Ascending aorta (tissue), 2 donors: ENCODE data around the gene CRIP2. TPM values are rescaled to one million over a fixed set of nuclear protein-coding genes. Genes with fewer than 3 reads are reported as not detected.

Source experiments
- DNase-seq, 2 donors: peaks; one replicate each; pipeline ENCODE4 v3.0.0-alpha.2; 2019; ENCODE audit warnings: low spot score in 2 of 2
- H3K27ac ChIP-seq, 2 donors: fragments of 200-600 bp; sonication (generic); one replicate each; pipeline ENCODE4 v1.5.1; 2016 to 2017; ENCODE audit warnings: mild to moderate bottlenecking in 1 of 2
- H3K27me3 ChIP-seq: fragments of 200-600 bp; sonication (generic); one replicate; pipeline ENCODE4 v1.5.1; 2017
- H3K36me3 ChIP-seq, 2 donors: fragments of 200-600 bp; sonication (generic); one replicate each; pipeline ENCODE4 v1.5.1; 2016
- H3K4me1 ChIP-seq, 2 donors: fragments of 200-600 bp; sonication (generic); one replicate each; pipeline ENCODE4 v1.5.1; 2016 to 2017; ENCODE audit warnings: mild to moderate bottlenecking in 1 of 2
- H3K4me3 ChIP-seq, 2 donors: fragments of 200-600 bp; sonication (generic); one replicate each; pipeline ENCODE4 v1.5.1; 2016 to 2017; ENCODE audit warnings: mild to moderate bottlenecking in 1 of 2
- H3K9me3 ChIP-seq, 2 donors: fragments of 200-600 bp; sonication (generic); one replicate each; pipeline ENCODE4 v1.5.1; 2016
- CTCF ChIP-seq, 3 experiments: fragments of 200-600 bp in 2 of 3; fragments of 450-650 bp in 1 of 3; sonication (generic) in 2 of 3; IDR thresholded peaks; one replicate each; pipeline ENCODE4 v1.5.1; 2016 to 2019; ENCODE audit warnings: antibody characterized with exemption in 3 of 3, mild to moderate bottlenecking in 1 of 3, moderate library complexity in 1 of 3
- intact Hi-C: fragments of 100-400 bp; cut with DNase I; formaldehyde crosslinking; loops from one replicate; pipeline ENCODE4 v1.15.1; 2023
- total RNA-seq: library from RNA; depleted of rRNA; stranded (reverse); fragments of >200 nt; gene quantifications from one replicate; pipeline ENCODE4 v1.1.0, GENCODE V29; 2016

The CRIP2 gene
- total RNA-seq, 1 donor from 2014 or later = 665 TPM

- intact Hi-C loops = loop anchor here (10.0 kb wide), 3 partner anchors 464 to 804 kb away; partner anchors contain the start of genes CDCA4 and INF2
These were observed 14.3 kb downstream of the CRIP2 start for GRCh38 chr14:105488781-105489541.

GRCh38 chr14:105489542-105490266 is 15.1 kb downstream of the CRIP2 start:
- H3K4me3 ChIP-seq = peak overlapping the region; percentile 64 to 67
- no peaks in the 10 kb centered on the region for H3K36me3 ChIP-seq
- H3K9me3 ChIP-seq = no peaks in the 10 kb centered on the region
- peak; percentile 61 to 87 (median 79) for TF ChIP-seq CTCF (IDR thresholded peaks at IDR 0.05)
- H3K27ac ChIP-seq = peak overlapping the region; percentile 89 to 99
- intact Hi-C loops = loop anchor here (1.0 to 10.0 kb wide), 11 partner anchors 8 to 805 kb away; partner anchors contain the start of genes CDCA4, CRIP2, INF2 and MTA1
- H3K4me1 ChIP-seq = peaks cover 19 to 44% of the 10 kb centered on the region in 2 donors
- H3K27me3 ChIP-seq = no peaks in the 10 kb centered on the region
- peak in 1 of 2 donors; percentile 93 for DNase-seq

More at GRCh38 chr14:105488781-105489541, 14.3 kb downstream of the CRIP2 start:
- Histone ChIP-seq H3K9me3 (no peaks in the 10 kb centered on the region), H3K4me3 (peak overlapping the region; percentile 64 to 67), H3K27ac (peak overlapping the region; percentile 89 to 99), H3K27me3 (no peaks in the 10 kb centered on the region), H3K4me1 (peaks cover 22 to 50% of the 10 kb centered on the region in 2 donors), H3K36me3 (no peaks in the 10 kb centered on the region)
- no peak for DNase-seq
- no peak for TF ChIP-seq CTCF (IDR thresholded peaks at IDR 0.05)

DNA sequence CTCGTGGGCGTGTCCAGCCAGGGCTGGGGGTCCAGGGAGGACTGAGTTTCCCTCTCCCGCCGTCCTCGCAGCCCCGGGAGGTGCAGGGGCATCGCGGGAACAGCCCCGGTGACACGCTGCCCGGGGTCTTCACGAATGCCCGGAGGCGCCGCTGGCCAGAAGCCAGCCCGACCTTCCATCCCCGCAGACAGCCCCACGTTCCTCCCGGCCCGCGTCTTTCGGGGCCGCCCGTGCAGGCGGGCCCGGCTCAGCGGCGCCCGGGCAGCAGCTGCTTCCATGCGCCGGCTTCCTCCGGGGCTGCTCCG is 15.6 kb downstream of the CRIP2 start:
- Histone ChIP-seq H3K27me3 (no peaks in the 10 kb centered on the region), H3K4me3 (peak overlapping the region; percentile 64 to 67), H3K9me3 (no peaks in the 10 kb centered on the region), H3K36me3 (no peaks in the 10 kb centered on the region), H3K27ac (peak overlapping the region; percentile 89 to 99), H3K4me1 (peaks cover 19 to 39% of the 10 kb centered on the region in 2 donors)
- intact Hi-C loops = loop anchor here (1.0 to 5.0 kb wide), 8 partner anchors 9 to 398 kb away; partner anchors contain the start of genes CRIP2, MTA1, TEX22 and TMEM121
- no peak for TF ChIP-seq CTCF (IDR thresholded peaks at IDR 0.05)
- no peak for DNase-seq

- intact Hi-C loops = loop anchor here (1.0 to 5.0 kb wide), 9 partner anchors 9 to 398 kb away; partner anchors contain the start of genes BRF1, CRIP2, MTA1 and TEX22
- DNase-seq = peak; percentile 100
- H3K9me3 ChIP-seq = no peaks in the 10 kb centered on the region
- H3K4me3 ChIP-seq = peak within 1 kb of the TSS; percentile 77 to 90
- H3K36me3 ChIP-seq = no peaks in the 10 kb centered on the region
- no peaks in the 10 kb centered on the region for H3K27me3 ChIP-seq
- H3K27ac ChIP-seq = peak within 1 kb of the TSS; percentile 89 to 99
- peaks cover 19 to 37% of the 10 kb centered on the region in 2 donors for H3K4me1 ChIP-seq
- TF ChIP-seq CTCF (IDR thresholded peaks at IDR 0.05) = peak; percentile 46 to 99 (median 57)
These were observed 16.1 kb downstream of the CRIP2 start, which contains the start of gene TEDC1 for GRCh38 chr14:105490572-105491365. TEDC1 (plus strand) TSS chr14:105491246; CDS start chr14:105491376, 130 bp downstream.
